Inferior parietal cortex (tissue), 1 donor: ENCODE data around the gene MYH3.

ENCODE experiments used
- DNase-seq: peaks from one replicate; pipeline ENCODE4 v3.0.0-alpha.2; 2016; ENCODE audit errors: extremely low spot score

Gene MYH3

DNA sequence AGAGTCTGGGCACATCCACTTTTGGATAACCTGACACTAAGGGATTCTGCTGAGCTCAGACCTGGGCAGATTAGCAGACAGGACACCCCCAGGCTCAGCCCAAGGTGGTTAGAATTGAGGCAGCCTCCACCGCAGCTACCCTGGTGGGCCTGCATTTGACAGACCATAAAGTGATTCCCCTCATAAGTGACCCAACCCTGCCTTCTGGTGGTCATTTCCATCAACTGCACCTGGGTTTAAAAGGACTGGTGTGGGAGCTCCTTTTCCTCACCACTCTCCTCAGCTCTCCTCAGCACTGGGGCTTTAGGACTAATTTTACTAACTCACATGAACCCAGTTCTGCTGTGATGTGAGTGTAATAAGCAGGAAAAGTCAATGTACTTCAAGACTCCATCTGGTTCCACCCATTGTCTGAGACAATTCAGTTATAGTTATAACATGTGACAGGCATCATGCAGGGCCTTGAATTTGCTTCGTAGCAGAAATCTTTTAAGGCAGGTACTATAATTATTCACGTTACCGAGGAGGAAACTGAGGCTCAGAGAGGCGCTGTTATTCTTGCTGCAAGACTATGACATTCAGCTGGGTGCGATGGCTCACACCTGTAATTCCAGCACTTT lies 42.5 kb downstream of the MYH3 start:
- peak; percentile 78 for DNase-seq

GRCh38 chr17:10613775-10614513 lies 43.2 kb downstream of the MYH3 start:
- no peak for DNase-seq

- no peak for DNase-seq
Observed at GRCh38 chr17:10612957-10613744, 44.0 kb downstream of the MYH3 start.

GRCh38 chr17:10610884-10611283 lies 46.2 kb downstream of the MYH3 start:
- DNase-seq, result no peak

GRCh38 chr17:10608244-10608643 lies 48.9 kb downstream of the MYH3 start:
- no peak for DNase-seq

DNA sequence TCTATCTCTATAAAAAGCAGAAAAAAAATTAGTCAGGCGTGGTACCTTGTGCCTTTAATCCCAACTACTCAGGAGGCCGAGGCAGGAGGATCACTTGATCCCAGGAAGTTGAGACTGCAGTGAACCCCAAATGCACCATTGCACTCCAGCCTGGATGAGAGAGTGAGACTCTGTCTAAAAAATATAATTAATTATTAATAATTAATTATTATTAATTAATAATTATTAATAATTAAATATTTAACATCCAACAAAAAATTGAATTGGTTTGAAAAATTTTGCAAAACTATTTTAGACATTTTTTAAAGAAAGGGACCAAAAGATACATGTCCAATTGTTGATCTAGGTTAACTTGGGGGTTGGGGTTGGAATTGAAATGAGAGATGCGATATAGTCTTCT lies 51.0 kb downstream of the MYH3 start:
- no peak for DNase-seq

DNA sequence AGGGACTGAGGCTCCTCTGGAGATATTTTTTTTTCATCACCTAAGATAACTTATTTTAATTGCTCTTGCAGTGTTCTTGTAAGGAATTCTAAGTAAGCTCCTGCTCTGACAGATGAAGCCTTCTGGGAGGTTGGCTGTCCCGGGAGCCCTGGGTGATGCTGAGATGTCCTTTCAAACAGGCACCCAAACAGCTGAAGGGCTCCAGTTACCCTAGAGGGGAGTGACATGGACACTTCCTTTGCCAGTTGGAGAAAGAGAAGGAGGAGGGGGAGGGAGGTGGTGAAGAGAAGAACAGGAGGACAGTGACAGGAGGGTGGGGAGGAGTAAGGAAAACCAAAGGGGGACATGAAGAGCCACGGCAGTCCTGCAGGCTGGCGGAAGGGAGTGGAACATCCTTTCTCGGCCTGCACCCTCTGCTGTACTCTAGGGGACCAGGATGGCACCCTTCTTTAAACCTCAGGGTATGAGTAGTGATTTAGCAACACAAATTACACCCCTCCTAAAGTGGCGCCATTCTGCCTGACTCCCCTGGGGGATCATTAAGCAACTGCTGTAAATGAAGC lies 51.8 kb downstream of the MYH3 start:
- DNase-seq, result no peak

- DNase-seq, result no peak
Observed at GRCh38 chr17:10604521-10604920, 52.6 kb downstream of the MYH3 start.

- DNase-seq, result no peak
Observed at GRCh38 chr17:10603931-10604330, 53.2 kb downstream of the MYH3 start.

- DNase-seq, result no peak
Observed at GRCh38 chr17:10600571-10600970, 56.5 kb downstream of the MYH3 start.

GRCh38 chr17:10598621-10599020 lies 58.5 kb downstream of the MYH3 start:
- no peak for DNase-seq

DNA sequence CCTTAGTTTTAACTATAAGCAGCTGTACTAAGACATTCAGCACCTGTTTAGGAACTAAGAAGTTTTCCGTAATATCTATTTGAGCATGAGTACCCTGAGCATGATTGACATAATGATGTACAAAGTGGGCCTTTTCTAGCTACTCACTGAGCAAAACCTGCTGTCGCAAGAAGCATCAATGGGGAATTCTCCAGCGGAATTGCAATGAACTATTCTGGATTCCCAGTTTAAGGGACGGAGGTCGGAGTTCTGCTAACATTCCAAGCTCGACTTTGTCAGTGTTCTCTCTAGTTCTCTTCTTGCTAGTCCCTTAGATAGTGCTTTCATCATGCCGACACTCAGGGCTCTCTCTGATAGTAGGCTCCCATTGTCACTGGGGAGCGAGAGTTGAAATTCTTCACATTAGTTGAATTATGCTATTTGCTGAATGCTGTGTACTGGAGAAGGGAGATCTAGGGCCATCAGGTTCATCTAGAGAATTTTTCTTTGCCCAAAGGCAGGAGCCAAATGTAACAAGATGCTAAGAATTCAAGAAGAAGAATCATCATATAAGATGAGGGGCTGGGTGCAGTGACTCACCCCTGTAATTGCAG lies 67.5 kb downstream of the MYH3 start:
- no peak for DNase-seq

GRCh38 chr17:10585529-10585928 lies 71.6 kb downstream of the MYH3 start:
- DNase-seq, result no peak

DNA sequence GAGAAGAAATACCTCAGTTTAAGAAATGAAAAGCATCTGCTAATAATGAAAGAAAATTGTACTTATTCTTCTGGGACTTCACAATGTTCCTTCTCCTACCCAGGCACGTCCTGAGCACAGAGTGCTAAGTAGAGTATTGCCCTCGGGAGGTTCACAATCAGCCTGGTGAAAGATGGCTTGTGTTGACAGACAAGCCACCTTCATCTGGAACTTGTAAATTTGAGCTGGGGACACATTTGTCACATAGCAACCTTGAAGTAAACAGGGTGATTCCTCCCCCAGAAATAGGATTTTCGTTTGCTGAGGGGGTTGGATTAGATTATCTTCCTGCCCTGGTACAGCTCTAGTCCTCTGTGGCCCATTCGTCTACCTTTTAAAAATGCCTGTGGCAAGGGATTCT lies 73.3 kb downstream of the MYH3 start:
- no peak for DNase-seq

DNA sequence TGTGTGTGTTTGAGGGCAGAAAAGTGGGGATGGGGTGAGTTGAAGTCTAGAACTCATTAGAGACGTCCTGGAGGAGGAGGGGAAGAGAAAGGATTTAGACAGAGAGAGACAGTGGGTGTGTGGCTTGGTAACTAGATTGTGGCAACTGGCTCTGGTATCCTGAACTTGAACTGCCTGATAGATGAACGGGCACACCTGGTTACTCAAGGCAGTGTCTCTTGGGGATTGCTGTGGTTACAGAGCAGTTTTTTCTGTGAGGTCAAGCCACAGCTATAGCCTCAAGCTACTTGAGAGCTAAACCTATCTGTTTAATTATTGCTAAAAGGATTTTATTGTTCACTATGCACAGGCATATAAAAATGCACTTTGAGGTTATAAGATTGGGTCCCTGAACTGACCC lies 77.8 kb downstream of the MYH3 start:
- no peak for DNase-seq
